HEK293T (cell line): Measurements from ENCODE around the gene HSDL1.

Experiments
- ARNT ChIP-seq: fragments of 450-650 bp; IDR thresholded peaks from 2 replicates; pipeline ENCODE4 v1.6.1; 2017; ENCODE audit warnings: mild to moderate bottlenecking
- BHLHE40 ChIP-seq: fragments of 450-650 bp; IDR thresholded peaks from 2 replicates; pipeline ENCODE4 v1.6.1; 2016; ENCODE audit warnings: mild to moderate bottlenecking, moderate library complexity, borderline replicate concordance
- FOXA1 ChIP-seq: fragments of 450-650 bp; IDR thresholded peaks from 2 replicates; pipeline ENCODE4 v1.6.1; 2016; ENCODE audit warnings: mild to moderate bottlenecking
- FOXK2 ChIP-seq: fragments of 450-650 bp; IDR thresholded peaks from 2 replicates; pipeline ENCODE4 v1.6.1; 2016; ENCODE audit warnings: mild to moderate bottlenecking
- FOXM1 ChIP-seq: fragments of 450-650 bp; IDR thresholded peaks from 2 replicates; pipeline ENCODE4 v1.6.1; 2017; ENCODE audit warnings: mild to moderate bottlenecking, borderline replicate concordance
- HDGF ChIP-seq: fragments of 450-650 bp; IDR thresholded peaks from 2 replicates; pipeline ENCODE4 v1.6.1; 2017; ENCODE audit warnings: antibody characterized with exemption, borderline replicate concordance
- L3MBTL2 ChIP-seq: fragments of 450-650 bp; conservative IDR thresholded peaks from 2 replicates; pipeline ENCODE4 v1.6.1; 2016; ENCODE audit warnings: mild to moderate bottlenecking
- LEF1 ChIP-seq: fragments of 450-650 bp; IDR thresholded peaks from 2 replicates; pipeline ENCODE4 v1.6.1; 2017; ENCODE audit warnings: mild to moderate bottlenecking, borderline replicate concordance
- NFRKB ChIP-seq: fragments of 450-650 bp; IDR thresholded peaks from 2 replicates; pipeline ENCODE4 v1.6.1; 2016; ENCODE audit warnings: mild to moderate bottlenecking, moderate library complexity
- SP1 ChIP-seq: fragments of 450-650 bp; IDR thresholded peaks from 2 replicates; pipeline ENCODE4 v1.6.1; 2017
- SUZ12 ChIP-seq: fragments of 450-650 bp; IDR thresholded peaks from 2 replicates; pipeline ENCODE4 v1.6.1; 2016; ENCODE audit warnings: mild to moderate bottlenecking
- TARDBP ChIP-seq: fragments of 450-650 bp; IDR thresholded peaks from 2 replicates; pipeline ENCODE4 v1.6.1; 2016
- TF ChIP-seq, protein P1 (sequence below): fragments of 450-650 bp; IDR thresholded peaks from 2 replicates; pipeline ENCODE4 v1.6.1; 2016

DNA sequence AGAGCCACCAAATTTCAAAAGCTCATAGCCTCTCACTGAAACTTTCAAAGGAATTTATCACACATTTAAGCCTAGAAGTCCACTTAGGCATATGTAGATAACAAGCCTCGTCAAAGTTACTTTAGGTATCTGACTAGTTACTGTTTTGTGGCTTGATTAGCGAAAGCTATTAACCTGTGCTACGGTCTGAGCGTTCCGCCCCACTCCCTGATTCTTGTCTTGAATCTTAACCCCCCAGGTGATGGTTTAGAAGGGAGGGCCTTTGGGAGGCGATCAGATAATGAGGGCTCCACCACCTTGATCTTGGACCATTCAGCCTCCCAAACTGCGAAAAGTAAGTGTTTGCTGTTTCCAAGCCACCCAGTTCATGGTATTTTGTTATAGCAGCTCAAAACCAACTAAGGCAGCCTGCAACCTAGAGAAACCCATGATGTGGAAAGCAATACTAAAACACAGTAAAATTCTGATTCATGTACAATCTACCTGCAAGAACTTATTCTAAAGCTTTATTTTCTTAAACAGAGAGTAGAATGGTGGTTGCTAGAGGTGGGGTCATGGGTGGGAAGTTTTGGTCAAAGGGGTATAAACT, 7.1 kb downstream of the HSDL1 start:
- no peak for TF ChIP-seq FOXA1
- TF ChIP-seq SP1, result no peak
- no peak for TF ChIP-seq ARNT
- TF ChIP-seq HDGF, result no peak
- no peak for TF ChIP-seq NFRKB
- TF ChIP-seq FOXM1, result no peak
- TF ChIP-seq BHLHE40, result no peak
- no peak for TF ChIP-seq SUZ12
- no peak for TF ChIP-seq L3MBTL2
- TF ChIP-seq FOXK2, result no peak
- TF ChIP-seq LEF1, result no peak
- TF ChIP-seq, protein P1, sequence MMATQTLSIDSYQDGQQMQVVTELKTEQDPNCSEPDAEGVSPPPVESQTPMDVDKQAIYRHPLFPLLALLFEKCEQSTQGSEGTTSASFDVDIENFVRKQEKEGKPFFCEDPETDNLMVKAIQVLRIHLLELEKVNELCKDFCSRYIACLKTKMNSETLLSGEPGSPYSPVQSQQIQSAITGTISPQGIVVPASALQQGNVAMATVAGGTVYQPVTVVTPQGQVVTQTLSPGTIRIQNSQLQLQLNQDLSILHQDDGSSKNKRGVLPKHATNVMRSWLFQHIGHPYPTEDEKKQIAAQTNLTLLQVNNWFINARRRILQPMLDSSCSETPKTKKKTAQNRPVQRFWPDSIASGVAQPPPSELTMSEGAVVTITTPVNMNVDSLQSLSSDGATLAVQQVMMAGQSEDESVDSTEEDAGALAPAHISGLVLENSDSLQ, result no peak
- no peak for TF ChIP-seq TARDBP
